ENCODE measurements around the gene SLCO3A1.
"Not testable (repeated sequence)": the region's sequence is repeated elsewhere in the genome, so short reads cannot be mapped to it uniquely, and the experiment has no call there.

The SLCO3A1 gene

DNA sequence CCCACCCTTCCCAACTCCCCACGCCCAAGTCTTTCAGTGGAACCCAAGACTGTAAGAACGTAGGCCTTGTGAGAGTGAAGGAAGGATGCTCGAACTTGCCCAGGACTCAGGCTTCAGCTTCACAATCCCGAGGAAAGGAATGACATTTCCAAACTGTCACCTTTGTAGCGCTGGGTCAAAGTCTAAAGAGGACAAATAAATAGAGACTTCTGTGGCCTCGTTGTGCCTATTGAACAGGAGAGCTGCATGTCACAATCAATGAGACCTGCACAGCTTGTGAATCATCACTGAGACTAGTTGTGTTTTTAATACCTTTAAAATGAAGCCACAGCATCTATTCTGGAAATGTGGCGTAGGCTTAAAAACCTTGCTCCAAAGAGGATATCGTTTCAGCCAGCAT lies 317.4 kb downstream of the SLCO3A1 start:
- DNase-seq, result no peak

GRCh38 chr15:92178911-92179310 lies 325.4 kb downstream of the SLCO3A1 start:
- no peak for DNase-seq

DNA sequence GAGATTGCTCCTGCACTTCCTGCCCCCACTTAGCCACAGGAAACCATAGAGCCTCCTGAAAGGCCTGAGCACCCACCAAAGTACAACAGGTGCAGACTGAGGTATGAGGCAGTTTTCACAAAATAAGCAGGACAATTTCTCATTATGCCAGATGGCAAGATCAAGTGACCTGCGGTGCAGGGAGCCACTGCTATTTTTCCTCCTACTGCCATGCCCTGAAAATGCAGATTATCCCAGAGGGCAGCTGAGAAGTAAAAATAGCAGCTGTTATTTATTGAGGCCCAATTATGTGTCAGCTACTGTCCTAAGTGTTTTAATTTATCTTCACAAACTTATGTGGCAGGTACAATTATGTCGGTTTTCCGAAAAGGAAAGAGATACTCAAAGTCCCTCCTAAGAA lies 330.6 kb downstream of the SLCO3A1 start:
- DNase-seq, result no peak

GRCh38 chr15:92184679-92185230 lies 331.2 kb downstream of the SLCO3A1 start:
- no peak for DNase-seq

DNA sequence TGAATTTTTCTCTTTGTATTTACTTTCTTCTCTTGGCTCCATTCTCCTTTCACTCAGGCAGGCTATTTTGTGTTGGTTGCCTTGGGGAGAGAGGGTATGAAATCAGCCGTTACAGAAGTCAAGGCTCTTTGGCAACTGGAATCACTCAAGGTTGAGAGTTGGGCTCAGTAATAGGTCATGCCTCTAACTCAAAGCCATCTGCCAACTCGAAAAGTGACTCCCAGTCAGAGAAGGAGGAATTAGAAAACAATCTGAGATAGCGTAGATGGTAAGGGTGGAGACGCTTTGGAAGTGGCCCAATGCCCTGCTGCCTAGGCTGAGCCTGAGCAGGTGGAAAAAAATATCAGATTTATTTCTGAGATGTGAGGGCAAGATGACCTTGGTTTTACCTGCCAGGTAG lies 334.5 kb downstream of the SLCO3A1 start:
- DNase-seq, result no peak

- no peak for DNase-seq
Observed at GRCh38 chr15:92189166-92189565, 335.7 kb downstream of the SLCO3A1 start.

DNA sequence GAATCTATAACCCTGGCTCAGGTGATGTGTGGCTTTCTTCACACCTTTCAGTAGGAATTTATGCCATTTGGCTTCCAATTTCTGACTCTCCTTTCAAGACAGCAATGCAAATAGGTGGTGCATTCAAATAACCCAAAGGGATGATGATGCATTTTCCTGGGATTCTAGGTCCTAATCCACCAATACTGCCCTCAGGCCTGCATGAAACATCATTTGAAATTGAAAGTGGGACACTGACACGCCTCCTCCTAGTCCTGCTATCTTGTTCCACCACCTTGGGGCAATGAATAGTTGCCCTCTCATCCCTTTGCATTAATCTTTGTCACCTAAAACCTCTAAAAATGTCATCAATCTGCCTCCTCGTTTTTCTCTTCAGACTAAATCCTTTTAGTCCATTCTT lies 341.7 kb downstream of the SLCO3A1 start:
- DNase-seq, result no peak

- DNase-seq, result no peak
Observed at GRCh38 chr15:92196342-92196741, 342.8 kb downstream of the SLCO3A1 start.

GRCh38 chr15:92197746-92198145 lies 344.2 kb downstream of the SLCO3A1 start:
- no peak for DNase-seq

GRCh38 chr15:92200891-92201290 lies 347.4 kb downstream of the SLCO3A1 start:
- no peak for DNase-seq

DNA sequence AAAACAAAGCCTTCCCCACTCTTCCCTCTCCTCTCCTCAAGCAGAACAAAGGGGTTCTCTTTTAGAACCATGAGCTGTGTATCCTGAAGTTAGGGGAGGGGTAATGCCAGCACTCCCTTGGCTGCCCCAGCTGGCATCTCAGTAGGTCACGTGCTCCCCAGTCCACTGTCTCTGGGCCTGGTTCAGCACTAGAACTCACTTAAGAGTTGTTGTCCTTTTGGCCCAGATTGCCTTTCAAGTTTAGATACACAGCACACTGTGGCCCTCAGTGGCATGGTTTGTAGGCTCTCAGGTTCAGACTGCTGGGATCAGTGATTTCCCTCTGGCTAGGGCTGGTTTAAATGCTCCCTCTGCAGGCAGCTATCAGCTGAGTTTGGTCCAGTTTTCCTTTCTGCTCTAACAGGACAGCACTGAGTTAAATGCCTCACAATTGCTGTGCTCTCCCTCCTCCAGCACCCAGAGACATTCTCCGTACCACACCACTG lies 351.8 kb downstream of the SLCO3A1 start:
- DNase-seq, result no peak

- DNase-seq, result not testable (repeated sequence)
Observed at GRCh38 chr15:92207601-92208000, 354.1 kb downstream of the SLCO3A1 start.
